GM19240 (cell line): Measurements from ENCODE around the gene NTPCR.

Source experiments
- DNase-seq: peaks from one replicate; pipeline ENCODE4 v3.0.0; 2011; ENCODE audit warnings: low spot score; ENCODE audit not compliant: insufficient read length

NTPCR gene

DNA sequence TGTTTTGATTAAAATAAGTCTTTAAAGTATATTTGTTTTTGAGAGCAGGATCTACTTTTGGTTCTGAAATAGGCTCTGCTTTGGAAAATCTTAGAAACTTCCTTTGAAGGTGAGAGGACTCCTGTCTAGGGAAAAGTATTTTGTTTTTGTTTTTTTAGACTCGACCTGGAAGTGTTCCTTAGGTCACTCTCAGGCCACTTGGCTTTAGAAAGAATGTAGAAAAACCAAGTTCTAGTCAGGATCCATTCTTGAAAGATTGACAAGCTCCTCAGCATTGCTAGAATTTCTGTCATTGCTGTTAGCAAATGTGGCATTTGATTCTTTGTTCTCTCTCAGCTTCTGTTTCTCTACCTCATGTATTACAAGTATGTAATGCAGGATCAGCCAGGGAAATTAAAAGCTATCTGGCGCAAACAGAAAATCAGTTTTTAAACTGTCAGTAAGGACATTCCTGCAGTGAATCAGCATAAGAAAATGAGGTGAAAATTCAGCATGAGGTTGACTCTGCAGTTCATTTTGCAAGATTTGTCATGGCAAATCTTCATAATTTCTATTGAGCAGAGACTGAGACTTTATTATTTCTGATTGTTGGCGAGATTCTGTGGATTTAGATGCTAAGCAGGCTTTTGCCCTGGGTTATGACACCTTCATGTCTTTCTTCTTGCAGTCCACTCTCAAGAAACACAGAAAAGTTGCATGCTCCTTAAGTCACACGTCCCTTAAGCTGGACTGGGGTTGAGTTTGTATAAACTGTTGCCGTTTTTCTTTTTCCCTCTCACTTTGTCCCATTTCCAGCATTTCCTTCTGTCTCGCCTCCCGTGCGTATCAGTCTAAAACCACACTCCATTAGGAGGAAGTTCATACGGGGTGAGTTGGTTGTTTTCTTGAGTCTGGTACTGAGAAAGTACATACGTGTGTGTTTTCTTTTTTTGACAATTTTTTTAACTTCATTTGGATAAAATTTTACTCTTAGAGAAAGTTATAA lies 12.6 kb downstream of the NTPCR start:
- no peak for DNase-seq

DNA sequence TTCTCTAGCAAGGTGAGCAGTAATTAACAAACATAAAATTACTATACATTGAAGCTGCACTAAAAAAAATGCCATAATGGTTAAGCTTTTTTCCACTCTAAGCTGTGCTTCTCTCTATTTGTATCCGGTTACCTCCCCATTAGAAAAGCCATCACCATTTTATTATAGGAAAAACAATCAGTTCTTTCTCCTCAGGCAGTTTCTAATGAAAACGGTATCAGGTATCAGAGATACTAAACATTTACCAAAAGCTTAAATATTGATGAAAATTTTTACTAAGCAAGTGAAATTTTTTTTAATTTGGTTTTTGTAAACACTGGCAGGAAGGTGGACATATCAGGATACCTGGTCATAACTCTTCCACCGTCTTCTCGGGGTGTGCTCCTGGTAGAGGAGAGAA lies 14.2 kb downstream of the NTPCR start:
- DNase-seq = no peak

DNA sequence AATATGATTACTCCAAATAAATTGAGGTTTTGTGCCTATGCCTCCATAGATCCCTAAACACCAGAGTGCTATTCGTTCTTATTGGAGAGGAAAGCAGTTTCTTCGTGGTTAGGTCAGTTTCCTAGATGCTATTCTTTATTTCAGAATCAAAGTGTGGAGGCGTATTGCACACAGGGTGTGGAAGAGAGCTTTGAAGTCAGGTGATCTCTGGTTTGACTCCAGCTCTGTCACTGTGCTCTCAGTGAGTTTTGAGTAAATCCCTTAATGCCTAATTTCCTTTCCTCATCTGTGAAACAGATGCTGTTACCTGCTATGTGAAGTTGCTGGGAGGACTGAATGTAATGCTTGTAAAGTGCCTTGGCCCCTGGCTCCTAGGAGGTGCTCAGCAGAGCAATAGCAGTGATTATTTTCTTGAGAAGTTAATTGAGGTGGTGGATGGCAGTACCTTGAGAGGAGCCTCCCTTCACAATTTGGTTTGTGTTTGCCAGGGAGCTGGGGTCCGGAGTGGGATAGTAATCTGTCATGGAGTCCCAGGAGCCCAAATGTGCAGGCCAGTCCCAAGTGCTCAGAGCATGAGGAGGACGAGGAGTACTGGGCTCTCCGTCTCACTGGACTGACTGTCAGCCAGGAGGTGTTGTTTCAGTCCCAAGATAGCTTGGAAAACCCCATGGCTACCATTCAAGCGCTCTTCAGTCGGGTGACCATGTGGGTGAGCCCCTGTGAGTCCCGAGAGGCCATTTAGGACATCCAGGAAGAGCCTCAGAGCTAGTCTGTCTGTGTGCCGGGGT lies 14.9 kb downstream of the NTPCR start:
- no peak for DNase-seq

DNA sequence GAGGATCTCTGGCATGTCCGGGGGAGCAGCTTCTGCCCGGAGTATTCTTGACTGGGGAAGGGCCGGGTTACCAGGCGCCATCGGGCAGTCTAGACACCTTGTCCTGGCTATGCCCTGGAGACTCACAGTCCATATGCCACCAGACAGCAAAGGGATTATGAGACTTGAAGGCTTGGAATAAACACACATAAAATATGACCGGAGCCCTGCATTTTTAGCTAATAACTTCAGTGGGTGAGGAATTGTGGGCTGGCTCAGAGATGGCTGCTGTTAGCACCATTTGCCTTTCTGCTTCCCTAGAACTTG lies 15.5 kb downstream of the NTPCR start:
- no peak for DNase-seq

DNA sequence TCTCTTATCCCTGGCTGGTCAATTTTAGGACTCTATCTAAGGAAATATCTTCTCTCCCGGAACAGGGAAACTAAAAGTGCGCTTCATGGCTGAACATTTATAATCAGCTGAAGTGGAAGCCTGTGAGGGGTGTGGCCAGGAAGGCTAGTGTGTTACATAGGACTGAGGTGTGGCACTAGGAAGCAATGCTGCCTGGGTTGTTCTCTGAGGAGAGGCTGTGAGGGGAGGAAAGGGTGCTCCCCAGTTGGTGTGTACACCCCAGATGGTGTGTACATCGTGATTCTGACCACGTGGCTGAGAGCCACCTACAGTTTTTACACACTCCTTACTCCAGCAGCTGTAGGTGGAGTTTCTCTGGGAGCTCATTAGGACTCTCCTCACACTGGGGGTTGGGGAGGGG lies 16.3 kb downstream of the NTPCR start:
- DNase-seq = no peak

DNA sequence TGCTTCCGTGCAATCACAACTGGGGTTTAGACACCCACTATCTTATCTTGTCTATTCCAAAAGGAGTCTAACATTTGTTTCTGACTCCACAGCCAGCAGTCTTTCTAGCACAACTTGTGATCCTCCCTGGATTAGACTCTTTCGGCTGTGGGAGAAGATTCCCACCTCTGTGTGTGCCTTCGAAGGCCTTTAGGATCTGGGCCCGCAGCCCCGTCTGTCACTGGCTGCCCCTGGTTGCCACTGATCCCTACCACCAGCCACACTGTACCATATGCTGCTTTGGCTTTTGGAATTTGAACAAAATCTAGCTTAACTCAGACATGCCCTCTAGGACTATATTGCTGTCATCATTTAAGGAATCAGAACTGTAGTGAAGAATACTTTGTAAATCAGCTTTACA lies 18.0 kb downstream of the NTPCR start:
- no peak for DNase-seq

DNA sequence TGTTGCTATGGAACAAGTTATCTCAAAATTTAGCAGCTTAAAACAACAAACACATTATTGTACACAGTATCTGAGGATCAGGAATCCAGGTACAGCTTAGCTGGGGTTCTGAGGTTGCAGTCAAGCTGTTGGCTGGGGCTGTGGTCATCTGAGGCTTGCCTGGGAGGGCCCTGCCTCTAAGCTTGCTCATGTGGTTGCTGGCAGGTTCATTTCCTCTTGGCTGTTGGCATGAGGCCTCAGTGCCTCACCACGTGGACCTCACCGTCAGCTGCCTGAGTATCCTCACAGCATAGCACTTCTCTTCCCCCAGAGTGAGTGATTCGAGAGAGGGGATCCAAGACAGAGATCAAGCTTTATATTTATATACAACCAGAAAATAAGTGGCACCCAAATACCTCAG lies 18.6 kb downstream of the NTPCR start:
- no peak for DNase-seq

DNA sequence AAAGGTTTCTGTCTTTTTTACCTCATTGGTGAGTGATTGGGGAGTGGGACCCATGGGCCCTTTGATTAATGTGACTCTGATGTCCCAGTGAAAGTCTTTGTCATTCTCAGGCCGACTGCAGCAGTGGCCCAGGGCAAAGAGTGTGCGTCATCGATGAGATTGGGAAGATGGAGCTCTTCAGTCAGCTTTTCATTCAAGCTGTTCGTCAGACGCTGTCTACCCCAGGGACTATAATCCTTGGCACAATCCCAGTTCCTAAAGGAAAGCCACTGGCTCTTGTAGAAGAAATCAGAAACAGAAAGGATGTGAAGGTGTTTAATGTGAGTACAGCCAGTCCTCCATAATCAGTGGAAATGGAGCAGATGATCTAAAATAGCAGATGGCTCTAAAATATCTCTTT lies 19.4 kb downstream of the NTPCR start:
- no peak for DNase-seq

DNA sequence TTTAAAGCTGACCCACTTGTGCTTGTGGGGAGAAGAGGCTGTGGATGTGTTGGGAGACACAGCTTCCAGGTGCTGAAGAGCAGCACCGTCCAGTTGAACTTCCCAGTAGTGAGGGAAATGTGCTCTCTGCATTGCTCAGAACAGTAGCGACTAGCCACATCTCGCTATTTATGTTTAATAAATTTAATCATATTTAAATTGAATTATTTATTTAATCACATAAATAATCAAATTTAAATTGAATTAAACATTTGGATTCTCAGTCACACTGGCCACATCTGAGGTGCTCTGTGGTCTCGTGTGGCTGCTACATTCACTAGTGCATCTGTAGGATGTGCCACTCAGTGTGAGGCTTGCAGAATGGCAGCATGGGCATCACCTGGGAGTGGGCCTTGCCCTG lies 20.1 kb downstream of the NTPCR start:
- no peak for DNase-seq

DNA sequence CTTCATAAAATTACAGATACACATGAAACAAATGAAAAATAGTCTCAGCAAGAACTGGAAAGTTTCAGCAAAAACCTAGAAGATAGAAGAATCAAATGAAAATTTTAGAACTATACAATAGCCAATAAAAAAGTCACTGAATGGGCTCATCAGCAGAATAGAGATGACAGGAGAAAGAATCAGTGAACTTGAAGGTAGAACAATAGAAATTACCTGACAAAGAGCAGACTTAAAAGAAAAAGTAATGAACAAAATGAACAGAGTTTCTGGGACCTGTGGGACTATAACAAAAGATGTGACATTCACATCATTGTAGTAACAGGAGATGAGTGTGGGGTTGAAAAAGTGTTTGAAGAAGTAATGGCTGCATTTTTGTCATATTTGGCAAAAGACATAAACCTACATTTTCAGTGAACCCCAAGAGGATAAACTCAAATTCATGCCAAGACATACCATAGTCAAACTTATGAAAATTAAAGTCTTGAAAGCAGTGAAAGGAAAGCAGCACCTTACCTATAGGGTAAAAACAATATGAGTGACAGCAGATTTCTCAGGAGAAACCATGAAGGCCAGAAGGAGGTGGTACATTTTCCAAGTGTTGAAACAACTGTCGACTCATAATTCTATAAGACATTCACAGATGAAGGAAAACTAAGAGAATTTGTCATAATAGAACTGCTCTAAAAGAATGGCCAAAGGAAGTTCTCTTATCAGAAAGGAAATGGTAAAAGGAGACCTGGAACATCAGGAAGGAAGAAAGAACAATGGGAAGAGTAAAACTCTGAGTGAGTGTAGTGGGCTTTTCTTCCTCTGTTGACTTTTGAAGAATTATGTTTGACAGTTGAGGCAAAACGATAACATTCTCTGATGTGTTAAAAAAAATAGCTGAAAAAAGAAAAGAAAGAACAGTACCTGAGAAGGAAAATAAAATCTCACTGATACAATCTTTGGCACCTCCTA lies 23.5 kb downstream of the NTPCR start:
- no peak for DNase-seq

DNA sequence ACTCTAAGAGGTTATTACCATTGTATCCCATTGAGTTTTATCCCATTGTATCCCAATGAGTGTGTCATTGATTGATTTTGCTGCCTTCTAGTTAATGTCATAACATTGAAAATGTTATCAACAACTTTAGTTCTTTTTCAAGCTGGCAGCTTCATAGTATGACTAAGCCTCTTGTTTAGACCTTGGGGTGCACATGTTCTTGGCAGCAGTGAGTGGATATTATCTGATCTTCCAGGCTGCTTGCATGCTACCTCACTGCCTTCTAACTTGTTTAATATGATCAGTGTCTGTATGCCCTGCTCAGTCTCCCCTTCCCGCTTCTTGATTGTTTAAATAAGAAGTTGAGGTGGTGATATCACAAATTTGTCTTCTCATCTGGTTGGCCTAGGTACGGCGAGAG lies 24.6 kb downstream of the NTPCR start:
- DNase-seq = no peak

DNA sequence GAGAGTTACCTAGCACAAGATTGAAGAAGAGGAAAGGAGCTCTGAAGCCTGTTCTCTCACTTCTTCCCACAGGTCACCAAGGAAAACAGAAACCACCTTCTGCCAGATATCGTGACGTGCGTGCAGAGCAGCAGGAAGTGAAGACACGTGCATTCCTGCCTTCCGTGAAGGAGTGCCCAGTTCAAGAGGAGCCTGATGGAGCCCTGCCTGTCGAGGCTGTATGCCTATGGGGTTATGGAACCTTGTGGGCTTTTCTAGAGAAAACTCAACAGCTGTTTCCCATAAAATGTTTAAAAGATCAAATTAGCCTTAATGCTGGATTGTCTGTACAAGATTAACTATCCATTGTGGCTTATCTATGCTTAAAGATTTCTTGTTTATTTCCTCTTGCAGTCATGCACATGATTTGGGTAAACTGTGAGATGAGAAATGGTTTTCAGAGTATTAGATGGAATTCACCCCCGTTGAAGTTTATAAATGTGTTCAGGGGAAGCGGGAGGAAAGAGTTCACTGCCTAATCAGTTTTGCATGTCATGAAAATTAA lies 27.8 kb downstream of the NTPCR start:
- no peak for DNase-seq

DNA sequence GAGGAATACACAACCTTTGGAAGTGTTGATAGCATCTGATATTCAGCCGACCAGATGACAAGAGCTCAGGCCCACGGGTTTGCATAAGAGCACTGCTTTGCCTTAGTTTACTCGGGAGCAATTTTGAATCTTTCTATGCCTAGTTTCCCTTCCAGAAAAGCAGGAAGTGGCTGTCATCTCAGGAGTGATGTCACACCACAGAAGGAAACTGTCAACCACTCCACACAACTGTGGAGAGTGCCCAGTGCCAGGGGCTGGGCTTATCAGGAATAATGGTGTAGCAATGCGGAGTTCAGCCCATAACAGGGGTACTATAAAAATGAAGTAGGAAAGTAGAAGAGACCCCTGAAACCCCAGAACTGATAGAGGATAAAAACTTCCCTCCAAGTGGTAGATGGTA lies 28.4 kb downstream of the NTPCR start:
- no peak for DNase-seq

DNA sequence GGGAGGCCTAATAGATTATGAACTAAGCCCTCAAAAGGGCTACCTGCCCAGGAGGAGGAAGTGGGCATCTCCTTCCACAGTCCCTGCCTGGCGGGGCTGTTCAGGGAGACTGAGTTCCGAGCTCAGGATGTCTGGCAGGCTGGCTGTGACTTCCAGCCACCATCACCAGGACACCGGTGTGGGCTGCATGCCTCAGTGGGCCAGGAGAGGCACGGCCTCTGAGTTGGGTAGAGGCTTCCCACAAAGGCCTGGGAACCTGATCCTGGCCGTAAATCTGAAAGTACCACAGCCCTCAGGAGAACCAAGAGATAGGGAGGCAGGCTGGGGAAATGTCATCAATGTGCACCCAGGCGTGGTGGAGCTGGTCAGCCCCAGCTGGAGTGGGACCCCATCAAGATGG lies 29.1 kb downstream of the NTPCR start:
- DNase-seq = no peak

DNA sequence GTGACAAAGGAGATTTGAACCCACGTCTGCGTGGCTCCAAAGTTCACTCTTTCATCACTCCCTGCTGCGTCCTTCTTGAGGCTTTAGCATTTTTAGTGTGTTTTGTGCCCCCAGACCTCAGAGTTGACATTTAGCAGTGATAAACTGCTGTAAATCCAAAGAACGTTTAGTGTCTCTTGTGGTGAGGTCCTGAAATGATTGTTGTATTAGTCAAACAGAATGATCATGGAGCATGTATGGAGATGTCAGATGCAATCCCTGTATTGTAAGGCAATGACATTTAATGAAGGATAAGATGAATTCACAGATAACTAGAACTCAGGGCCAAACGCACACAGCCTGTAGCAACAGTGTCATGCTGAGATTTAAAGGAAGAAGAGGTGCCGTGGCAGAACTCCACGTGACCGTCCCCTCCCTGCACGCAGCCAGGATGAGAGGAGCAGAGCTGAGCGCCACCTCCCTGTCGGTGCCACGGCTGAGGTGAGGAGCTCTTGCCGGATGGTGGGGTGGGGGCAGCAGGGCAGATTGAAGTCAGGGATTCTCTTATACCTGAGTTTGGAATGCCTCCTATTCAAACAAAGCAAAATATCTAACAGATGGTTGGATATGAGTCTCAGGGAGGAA lies 30.1 kb downstream of the NTPCR start:
- no peak for DNase-seq

DNA sequence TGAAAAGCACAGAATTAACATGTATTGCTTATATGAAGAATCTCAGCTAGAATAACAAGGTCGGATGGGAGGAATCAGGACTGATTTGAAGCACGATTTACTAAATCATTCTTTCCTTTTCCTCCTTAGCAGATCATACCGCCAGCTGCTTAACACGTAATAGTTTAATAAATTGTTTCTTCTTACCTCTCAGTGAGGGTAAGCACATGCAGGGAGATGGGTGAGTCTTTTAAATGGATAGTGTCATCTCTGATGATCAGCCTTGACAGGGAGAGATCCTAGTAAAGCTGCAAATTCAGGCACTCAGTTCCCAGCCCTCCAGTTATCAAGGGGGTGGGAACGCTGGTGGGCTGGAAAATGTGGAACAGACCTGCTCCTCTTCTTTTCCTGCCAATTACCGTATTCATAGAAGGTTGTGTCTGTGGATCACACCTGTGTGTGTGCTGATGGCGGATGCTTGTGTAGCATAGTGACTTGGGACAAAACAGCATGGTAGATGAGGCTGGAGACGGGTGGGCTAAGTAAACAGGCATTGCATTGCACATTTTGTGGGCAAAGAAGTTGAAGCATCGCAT lies 30.7 kb downstream of the NTPCR start:
- no peak for DNase-seq

DNA sequence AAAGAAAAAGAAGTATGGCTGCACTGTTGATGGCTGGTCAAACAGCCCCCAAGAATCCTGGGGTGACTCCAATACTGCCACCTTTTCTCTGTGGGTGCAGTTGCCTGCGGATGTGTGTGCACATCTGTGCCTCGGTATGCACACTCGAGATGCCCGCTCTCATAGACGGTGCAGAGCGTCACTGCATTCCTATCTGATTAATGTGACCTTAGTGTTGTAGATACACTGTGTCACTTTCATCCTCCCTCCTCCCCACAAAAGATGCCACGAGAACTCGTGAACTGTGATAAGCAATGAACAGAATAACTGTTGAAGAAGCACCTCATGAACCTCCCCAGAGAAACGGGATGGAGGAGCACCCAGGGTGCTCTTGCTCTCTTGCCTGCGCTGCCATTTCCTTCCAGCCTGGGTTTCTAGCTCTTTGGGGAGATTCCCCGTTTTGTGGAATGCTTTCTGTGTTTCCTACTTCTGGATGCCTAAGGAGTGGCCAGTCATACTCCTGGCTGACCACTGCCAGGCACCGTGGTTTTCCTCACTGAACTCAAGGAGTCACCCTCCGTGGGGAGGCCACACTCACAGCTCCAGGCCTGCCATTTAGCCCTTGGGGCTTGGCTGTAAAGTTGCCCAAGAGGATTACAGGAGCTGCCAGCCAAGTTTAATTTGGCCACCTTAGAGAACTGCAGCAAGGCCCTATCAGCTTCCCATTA lies 32.0 kb downstream of the NTPCR start:
- DNase-seq = no peak

DNA sequence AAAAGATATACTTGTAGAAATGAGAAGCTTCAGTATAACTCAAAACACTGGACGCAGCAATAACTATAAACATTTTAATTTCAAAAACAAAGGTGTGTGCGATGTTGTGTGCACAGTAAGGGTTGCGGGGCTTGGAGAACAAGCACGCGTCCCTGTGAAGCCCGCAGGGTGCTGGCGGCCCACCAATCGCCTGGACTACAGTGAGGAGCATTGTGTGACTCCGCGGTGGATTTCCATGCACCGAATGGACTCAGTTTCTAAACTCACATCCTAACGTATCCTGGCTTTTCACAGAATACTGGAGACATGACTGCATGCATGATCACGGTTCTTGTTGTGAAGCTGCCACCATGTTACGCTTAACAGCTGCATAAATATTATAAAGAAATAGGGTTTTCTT lies 33.0 kb downstream of the NTPCR start:
- no peak for DNase-seq

DNA sequence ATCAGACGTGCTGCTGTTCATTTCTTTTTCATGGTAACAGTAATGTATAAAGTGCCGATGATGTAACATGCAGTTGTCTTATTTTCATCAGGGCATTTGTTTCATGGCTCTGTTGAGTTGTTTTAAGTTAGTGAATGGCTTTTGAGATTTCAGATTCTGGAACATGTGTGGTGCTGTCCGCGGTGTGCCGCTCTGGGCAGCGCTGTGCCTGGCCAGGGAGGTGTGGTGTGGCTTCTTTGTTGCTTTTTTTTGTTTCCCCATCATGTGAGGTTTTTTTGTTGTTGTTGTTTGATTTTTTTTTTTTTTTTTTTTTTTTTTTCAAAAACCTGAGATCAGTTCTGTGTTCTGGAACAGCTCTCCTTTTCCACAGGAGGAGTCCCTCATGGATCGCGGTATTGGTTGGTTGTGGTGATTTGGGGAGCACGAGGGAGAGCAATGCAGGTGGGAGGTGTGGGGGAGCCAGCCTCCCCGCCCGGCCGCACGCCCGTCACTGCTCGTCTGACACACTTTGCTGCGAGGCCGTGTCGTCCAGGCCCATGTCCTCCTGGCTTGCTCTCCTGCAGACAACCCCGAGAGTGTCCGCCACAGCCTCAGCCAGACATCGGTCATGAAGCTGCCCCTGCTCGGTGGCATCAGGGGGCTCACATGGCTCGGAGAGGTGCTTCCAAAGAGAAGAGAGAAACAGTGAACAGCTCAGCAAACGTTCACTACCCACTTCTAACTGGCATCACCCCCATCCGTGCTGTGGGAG lies 33.6 kb downstream of the NTPCR start:
- DNase-seq = no peak
